ENCODE results near the gene LAMP5. TPM values are rescaled to one million over a fixed set of nuclear protein-coding genes. Genes with fewer than 3 reads are reported as not detected.

Gene LAMP5
- total RNA-seq, 1 experiment from 2014 or later: not detected

GRCh38 chr20:9576695-9577094, 62.3 kb downstream of the LAMP5 start:
- BruUV-seq (replicated peaks): no TSS peak
- Histone ChIP-seq H3K36me3 (ENCODE audit: low read depth, low read length) (no peaks in the 10 kb centered on the region), H3K4me2 (ENCODE audit: low read length) (no peak overlapping the region), H3K4me1 (ENCODE audit: insufficient read depth, low read length) (no peaks in the 10 kb centered on the region), H3K27ac (ENCODE audit: low read length) (no peak overlapping the region), H3K4me3 (ENCODE audit: low read length) (no peak overlapping the region), H2AFZ (ENCODE audit: low read length) (no peak overlapping the region), H3K9me2 (replicated peaks; ENCODE audit: low read length) (no peaks in the 10 kb centered on the region), H3K9me3 (ENCODE audit: low read length) (no peaks in the 10 kb centered on the region), H3K79me2 (ENCODE audit: low read length) (no peaks in the 10 kb centered on the region), H3F3A (ENCODE audit: low read length, unreplicated experiment) (no peaks in the 10 kb centered on the region), H3K27me3 (ENCODE audit: low read length) (no peaks in the 10 kb centered on the region), H4K20me1 (ENCODE audit: low read length) (no peaks in the 10 kb centered on the region), H3K9ac (ENCODE audit: low read length) (no peak overlapping the region)
- ATAC-seq (no peak), DNase-seq (no peak)
- TF ChIP-seq CTCF (conservative IDR thresholded peaks at IDR 0.05; ENCODE audit: low read depth, low read length): no peak
- no peak for TF ChIP-seq EZH2phosphoT487 (IDR thresholded peaks at IDR 0.05; ENCODE audit: borderline replicate concordance, low read length)
- no peak for TF ChIP-seq EZH2 (IDR thresholded peaks at IDR 0.05; ENCODE audit: low read length, unreplicated experiment)
- POLR2A ChIA-PET (ENCODE audit: unreplicated experiment): no interaction called here
- CTCF ChIA-PET: interaction anchor here (0.6 kb wide), 1 partner anchor 401 kb away, joined by 3 read pairs; no protein-coding TSS in a partner anchor
- intact Hi-C loops (cut with micrococcal nuclease): no loop called here

- H3K9me3 ChIP-seq (ENCODE audit: low read length): no peaks in the 10 kb centered on the region
- no peak overlapping the region for H3K9ac ChIP-seq (ENCODE audit: low read length)
- H2AFZ ChIP-seq (ENCODE audit: low read length): no peak overlapping the region
- H4K20me1 ChIP-seq (ENCODE audit: low read length): no peaks in the 10 kb centered on the region
- no peak overlapping the region for H3K27ac ChIP-seq (ENCODE audit: low read length)
- no peak overlapping the region for H3K4me3 ChIP-seq (ENCODE audit: low read length)
- ATAC-seq: no peak
- BruUV-seq (replicated peaks): no TSS peak
- no peaks in the 10 kb centered on the region for H3F3A ChIP-seq (ENCODE audit: low read length, unreplicated experiment)
- TF ChIP-seq EZH2 (IDR thresholded peaks at IDR 0.05; ENCODE audit: low read length, unreplicated experiment) (no peak), EZH2phosphoT487 (IDR thresholded peaks at IDR 0.05; ENCODE audit: borderline replicate concordance, low read length) (no peak), CTCF (conservative IDR thresholded peaks at IDR 0.05; ENCODE audit: low read depth, low read length) (no peak)
- H3K36me3 ChIP-seq (ENCODE audit: low read depth, low read length): no peaks in the 10 kb centered on the region
- CTCF ChIA-PET: no interaction called here
- no peaks in the 10 kb centered on the region for H3K9me2 ChIP-seq (replicated peaks; ENCODE audit: low read length)
- no peaks in the 10 kb centered on the region for H3K4me1 ChIP-seq (ENCODE audit: insufficient read depth, low read length)
- H3K27me3 ChIP-seq (ENCODE audit: low read length): no peaks in the 10 kb centered on the region
- no peak overlapping the region for H3K4me2 ChIP-seq (ENCODE audit: low read length)
- POLR2A ChIA-PET (ENCODE audit: unreplicated experiment): no interaction called here
- intact Hi-C loops (cut with micrococcal nuclease): no loop called here
- no peaks in the 10 kb centered on the region for H3K79me2 ChIP-seq (ENCODE audit: low read length)
- DNase-seq: no peak
Observed at GRCh38 chr20:9577397-9577796, 63.0 kb downstream of the LAMP5 start.

- POLR2A ChIA-PET (ENCODE audit: unreplicated experiment): no interaction called here
- no peak for ATAC-seq
- CTCF ChIA-PET: no interaction called here
Observed at GRCh38 chr20:9578594-9578993, 64.2 kb downstream of the LAMP5 start.

More at GRCh38 chr20:9578594-9578993, 64.2 kb downstream of the LAMP5 start:
- H3K9me2 ChIP-seq (replicated peaks; ENCODE audit: low read length): no peaks in the 10 kb centered on the region
- H3K4me3 ChIP-seq (ENCODE audit: low read length): no peak overlapping the region
- no peaks in the 10 kb centered on the region for H3K79me2 ChIP-seq (ENCODE audit: low read length)
- no peaks in the 10 kb centered on the region for H3K4me1 ChIP-seq (ENCODE audit: insufficient read depth, low read length)
- TF ChIP-seq CTCF (conservative IDR thresholded peaks at IDR 0.05; ENCODE audit: low read depth, low read length): no peak
- TF ChIP-seq EZH2 (IDR thresholded peaks at IDR 0.05; ENCODE audit: low read length, unreplicated experiment): no peak
- TF ChIP-seq EZH2phosphoT487 (IDR thresholded peaks at IDR 0.05; ENCODE audit: borderline replicate concordance, low read length): no peak
- H3K4me2 ChIP-seq (ENCODE audit: low read length): no peak overlapping the region
- no peak overlapping the region for H3K9ac ChIP-seq (ENCODE audit: low read length)
- H3K9me3 ChIP-seq (ENCODE audit: low read length): no peaks in the 10 kb centered on the region
- BruUV-seq (replicated peaks): no TSS peak
- H3K36me3 ChIP-seq (ENCODE audit: low read depth, low read length): no peaks in the 10 kb centered on the region
- no peak for DNase-seq
- H3K27ac ChIP-seq (ENCODE audit: low read length): no peak overlapping the region
- H2AFZ ChIP-seq (ENCODE audit: low read length): no peak overlapping the region
- intact Hi-C loops (cut with micrococcal nuclease): no loop called here
- no peaks in the 10 kb centered on the region for H4K20me1 ChIP-seq (ENCODE audit: low read length)
- H3K27me3 ChIP-seq (ENCODE audit: low read length): no peaks in the 10 kb centered on the region
- no peaks in the 10 kb centered on the region for H3F3A ChIP-seq (ENCODE audit: low read length, unreplicated experiment)

Measured in PC-3 (cell line).